8988T (cell line): ENCODE data around the gene ICAM5.
A peak's percentile ranks its signal among the peaks of the same experiment; 100 is the strongest.
"Not testable (repeated sequence)": the region's sequence is repeated elsewhere in the genome, so short reads cannot be mapped to it uniquely, and the experiment has no call there.

Experiments used
- DNase-seq: peaks from one replicate; pipeline ENCODE4 v3.0.0; 2011

Gene ICAM5, protein sequence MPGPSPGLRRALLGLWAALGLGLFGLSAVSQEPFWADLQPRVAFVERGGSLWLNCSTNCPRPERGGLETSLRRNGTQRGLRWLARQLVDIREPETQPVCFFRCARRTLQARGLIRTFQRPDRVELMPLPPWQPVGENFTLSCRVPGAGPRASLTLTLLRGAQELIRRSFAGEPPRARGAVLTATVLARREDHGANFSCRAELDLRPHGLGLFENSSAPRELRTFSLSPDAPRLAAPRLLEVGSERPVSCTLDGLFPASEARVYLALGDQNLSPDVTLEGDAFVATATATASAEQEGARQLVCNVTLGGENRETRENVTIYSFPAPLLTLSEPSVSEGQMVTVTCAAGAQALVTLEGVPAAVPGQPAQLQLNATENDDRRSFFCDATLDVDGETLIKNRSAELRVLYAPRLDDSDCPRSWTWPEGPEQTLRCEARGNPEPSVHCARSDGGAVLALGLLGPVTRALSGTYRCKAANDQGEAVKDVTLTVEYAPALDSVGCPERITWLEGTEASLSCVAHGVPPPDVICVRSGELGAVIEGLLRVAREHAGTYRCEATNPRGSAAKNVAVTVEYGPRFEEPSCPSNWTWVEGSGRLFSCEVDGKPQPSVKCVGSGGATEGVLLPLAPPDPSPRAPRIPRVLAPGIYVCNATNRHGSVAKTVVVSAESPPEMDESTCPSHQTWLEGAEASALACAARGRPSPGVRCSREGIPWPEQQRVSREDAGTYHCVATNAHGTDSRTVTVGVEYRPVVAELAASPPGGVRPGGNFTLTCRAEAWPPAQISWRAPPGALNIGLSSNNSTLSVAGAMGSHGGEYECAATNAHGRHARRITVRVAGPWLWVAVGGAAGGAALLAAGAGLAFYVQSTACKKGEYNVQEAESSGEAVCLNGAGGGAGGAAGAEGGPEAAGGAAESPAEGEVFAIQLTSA

DNA sequence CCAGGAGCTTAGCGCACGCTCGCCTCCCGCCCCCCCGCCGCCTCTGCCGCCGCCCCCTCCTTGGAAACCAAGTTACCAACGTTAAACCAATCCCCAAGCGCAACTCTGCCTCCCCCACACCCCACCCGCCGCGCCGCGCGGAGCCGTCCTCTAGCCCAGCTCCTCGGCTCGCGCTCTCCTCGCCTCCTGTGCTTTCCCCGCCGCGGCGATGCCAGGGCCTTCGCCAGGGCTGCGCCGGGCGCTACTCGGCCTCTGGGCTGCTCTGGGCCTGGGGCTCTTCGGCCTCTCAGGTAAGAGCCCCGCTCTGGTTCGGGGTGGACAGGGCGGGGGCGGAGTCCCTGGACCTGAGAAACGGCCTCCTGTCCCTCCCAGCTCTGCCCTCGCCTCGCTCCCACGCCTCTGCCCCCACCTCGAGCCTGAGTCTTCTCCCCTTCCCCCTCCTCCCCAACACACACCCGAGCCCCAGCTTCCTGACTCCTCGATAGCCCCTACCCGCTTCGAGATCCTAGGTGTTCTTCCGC, at the start of gene ICAM5:
TSS of gene ICAM5 (plus strand) at position 117 of the 521 bp plus-strand sequence. CDS start at position 209, 92 bp downstream.
- no peak for DNase-seq

DNA sequence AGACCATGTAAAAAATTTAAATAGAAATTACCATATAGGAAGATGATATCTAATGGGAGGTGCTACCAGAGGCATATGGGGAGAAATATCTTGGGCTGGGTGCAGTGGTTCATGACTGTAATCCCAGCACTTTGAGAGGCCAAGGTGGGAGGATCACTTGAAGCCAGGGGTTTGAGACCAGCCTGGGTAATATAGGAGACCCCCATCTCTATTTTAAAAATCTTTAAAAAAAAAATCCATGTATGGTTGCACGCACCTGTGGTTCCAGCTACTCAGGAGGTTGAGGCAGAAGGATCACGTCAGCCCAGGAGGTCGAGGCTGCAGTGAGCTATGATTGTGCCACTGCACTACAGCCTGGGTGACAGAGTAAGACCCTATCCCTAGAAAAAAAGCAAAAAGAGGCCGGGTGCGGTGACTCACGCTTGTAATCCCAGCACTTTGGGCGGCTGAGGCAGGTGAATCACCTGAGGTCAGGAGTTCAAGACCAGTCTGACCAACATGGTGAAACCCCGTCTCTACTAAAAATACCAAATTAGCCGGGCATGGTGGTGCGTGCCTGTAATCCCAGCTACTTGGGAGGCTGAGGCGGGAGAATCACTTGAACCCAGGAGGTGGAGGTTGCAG, 47.8 kb upstream of the ICAM5 start:
- DNase-seq, result not testable (repeated sequence)

DNA sequence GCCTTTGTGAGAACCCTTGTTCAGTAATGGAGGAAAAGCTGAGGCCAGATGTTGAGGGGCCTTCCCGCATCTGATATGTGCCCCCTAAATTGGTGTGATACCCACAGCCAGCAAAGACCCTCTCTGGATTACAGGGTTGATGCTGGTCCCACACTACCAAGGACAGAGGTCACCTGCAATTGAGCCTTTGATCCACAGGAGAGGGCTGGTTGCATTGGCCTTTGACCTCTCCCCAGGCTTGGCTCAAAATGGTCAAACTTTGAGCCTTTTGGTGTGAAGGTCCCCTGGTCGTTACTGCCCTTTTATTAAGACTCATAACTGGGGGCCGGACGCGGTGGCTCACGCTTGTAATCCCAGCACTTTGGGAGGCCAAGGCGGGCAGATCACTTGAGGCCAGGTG, 46.1 kb upstream of the ICAM5 start:
- DNase-seq, result no peak

DNA sequence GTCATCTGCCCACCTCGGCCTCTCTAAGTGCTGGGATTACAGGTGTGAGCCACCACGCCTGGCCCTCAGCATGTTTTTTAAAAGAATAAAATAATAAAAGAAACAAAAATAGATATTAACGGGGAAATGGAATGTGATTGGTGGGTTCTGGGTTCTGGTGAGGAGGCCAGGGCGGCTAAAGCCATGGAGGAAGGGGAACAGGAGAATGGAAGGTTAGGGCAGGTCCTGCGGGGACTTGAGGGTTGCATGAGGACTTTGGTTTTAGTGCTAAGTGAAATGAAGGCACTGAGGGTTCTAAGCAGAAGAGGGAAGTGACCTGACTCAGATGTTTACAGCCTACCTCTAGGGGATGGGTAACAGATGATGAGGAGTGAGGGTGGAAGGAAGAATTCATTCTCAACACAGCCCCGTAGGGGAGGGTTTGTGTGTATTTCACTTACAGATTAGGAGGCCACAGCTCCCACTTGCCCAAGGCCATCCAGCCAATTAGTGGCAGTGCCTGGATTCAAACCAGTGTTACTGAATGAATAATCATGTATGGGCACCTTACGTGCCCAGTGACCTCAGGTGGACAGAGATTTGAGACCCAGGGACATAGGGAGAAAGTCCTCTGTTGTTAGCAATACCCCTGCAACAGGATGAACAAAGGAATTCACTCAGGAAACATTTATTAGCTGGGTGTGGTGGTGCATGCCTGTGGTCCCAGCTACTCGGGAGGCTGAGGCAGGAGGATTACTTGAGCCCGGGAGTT, 44.4 kb upstream of the ICAM5 start:
- no peak for DNase-seq

DNA sequence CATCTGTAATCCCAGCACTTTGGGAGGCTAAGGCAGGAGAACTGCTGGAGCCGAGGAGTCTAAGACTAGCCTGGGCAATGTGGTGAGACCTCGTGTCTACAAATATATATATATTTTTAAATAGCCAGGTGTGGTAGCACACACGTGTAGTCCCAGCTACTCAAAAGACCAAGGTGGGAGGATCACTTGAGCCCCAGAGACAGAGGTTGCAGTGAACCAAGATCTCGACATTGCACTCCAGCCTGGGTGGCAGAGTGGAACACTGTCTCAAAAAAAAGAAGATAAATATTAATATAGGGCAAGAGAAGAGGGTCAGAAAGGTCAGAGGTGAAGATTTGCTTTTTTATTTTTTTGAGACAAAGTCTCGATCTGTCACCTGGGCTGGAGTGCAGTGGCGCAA, 43.2 kb upstream of the ICAM5 start:
- no peak for DNase-seq

DNA sequence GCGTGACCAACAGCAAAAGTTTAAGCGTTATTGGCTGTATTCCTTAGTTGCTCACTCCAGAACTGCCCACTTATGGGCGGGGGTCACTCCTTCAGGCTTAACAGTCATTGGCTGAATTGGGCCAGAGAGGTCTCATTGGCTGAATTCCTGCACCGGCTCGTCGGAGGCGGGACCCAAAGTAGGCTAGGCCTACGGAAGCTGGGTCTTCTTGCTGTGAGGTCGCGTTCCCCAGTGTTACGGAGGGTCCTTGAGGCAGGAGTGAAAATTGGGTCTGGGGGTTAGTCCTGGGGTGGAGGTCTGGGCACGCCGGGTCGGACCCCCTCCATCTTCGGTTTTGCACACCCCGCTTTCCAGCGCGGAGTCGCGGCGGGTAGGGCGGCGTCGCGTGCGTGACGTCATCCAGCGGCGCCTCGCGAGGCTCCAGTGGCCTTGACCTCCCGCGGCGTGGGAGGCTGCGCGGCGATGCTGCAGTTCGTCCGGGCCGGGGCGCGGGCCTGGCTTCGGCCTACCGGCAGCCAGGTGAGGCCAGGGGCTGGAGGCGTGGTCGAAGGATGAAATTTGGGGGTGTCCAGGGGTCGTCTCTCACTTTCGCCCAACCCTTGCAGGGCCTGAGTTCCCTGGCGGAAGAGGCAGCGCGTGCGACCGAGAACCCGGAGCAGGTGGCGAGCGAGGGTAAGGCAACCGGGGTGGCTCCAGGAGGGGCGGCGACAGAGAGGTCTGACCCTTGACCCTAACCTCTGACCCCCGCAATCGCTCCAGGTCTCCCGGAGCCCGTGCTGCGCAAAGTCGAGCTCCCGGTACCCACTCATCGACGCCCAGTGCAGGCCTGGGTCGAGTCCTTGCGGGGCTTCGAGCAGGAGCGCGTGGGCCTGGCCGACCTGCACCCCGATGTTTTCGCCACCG, 37.7 kb upstream of the ICAM5 start, which contains the start of gene MRPL4:
TSS of gene MRPL4 (plus strand) at position 423 of the 903 bp plus-strand sequence. CDS start at position 463, 40 bp downstream.
- peak; percentile 73 for DNase-seq

DNA sequence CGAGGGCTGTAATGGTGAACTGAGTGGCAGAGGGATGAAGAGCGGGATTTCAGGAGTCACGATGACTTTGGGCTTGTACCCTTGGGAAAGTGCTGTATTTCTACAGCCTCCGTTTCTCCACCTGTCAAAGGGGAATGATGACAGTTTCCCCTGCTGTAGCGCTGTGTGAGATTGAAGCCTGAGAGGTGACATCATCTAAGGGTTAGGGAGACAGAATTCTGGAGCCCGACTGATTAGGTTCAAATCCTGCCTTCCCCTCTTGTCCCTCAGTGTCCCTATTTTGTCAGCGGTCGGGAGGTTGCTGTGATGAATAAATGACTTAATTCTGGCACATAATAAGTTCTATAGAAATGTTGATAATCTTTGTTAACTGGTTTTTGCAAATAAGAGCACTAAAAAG, 37.0 kb upstream of the ICAM5 start:
- DNase-seq, result no peak

DNA sequence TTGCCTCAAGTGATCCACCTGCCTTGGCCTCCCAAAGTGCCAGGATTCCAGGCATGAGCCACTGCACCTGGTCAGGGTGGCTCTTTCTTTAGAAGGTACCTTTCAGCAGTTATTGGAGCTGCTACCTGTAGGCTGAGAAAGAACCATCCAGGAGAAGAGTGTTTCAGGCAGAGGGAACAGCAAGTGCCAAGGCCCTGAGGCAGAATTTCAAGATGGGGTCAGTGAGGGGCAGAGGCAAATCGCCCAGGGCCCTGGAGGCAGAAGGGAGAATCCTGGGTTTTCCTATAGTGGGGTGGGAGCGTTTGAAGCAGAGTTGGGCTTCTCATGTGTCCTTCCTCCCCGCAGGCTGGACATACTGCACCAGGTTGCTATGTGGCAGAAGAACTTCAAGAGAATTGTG, 35.5 kb upstream of the ICAM5 start:
- no peak for DNase-seq

DNA sequence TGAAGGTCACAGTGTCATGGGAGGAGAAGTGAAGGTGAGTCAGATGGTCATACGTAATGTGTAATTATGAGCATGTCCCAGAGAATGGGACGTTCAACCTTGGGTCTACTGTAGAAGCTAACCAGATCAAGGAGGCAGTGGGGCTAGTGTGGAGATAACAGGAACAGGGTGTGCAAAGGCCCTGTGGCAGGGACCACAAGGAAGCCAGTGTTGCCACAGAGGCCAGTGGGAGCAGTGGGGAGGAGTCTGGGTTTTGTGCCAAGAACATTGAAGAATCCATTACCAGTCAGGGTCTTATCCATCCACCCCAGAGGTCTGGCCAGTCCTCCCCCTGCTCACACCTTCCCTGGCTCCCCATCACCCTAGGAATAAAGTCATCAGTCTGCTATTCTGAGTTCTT, 34.4 kb upstream of the ICAM5 start:
- DNase-seq, result no peak

DNA sequence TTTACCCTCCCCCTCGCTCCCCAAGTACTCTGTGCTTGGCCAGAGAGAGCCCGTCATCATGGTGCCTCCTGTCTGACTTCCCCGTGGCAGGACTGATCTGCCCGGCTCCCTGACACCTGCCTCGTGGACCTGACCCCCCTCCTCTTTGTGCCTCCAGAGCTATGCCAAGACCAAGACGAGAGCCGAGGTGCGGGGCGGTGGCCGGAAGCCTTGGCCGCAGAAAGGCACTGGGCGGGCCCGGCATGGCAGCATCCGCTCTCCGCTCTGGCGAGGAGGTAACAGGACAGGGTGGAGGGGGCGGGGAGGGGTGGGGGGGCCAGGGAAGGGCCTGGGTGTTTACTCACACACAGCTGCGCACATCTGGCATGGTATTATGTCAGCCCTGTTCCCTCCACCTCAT, 33.2 kb upstream of the ICAM5 start:
- no peak for DNase-seq

DNA sequence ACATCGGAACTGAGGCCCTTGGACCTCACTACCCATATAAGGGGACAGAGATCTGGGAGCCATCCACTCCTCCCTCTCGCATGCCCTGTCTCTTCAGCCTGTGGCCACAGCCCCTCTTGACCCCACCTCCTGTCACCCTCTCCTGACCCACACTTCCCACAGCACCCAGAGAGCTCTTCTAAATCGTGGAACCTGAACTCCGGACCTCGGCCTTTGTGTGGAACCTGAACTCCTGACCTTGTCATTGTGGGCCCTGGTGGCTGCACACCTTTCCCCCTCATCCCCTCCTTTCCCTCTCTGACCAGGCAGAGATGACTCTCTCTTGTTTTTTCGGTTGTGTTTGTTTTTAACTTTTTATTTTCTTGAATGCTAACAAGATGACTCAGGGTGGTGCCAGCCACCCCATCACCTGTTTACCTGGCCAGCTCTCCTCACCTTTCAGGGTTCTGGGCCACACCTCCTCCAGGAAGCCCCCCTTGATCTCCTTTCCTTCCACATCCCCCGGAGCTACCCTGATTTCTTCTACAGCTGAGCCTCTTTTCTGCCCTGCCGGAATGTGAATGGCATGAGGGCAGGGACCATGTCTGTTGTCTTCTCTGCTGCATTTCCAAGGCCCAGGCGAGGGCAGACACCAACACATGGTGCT, 32.7 kb upstream of the ICAM5 start:
- no peak for DNase-seq

DNA sequence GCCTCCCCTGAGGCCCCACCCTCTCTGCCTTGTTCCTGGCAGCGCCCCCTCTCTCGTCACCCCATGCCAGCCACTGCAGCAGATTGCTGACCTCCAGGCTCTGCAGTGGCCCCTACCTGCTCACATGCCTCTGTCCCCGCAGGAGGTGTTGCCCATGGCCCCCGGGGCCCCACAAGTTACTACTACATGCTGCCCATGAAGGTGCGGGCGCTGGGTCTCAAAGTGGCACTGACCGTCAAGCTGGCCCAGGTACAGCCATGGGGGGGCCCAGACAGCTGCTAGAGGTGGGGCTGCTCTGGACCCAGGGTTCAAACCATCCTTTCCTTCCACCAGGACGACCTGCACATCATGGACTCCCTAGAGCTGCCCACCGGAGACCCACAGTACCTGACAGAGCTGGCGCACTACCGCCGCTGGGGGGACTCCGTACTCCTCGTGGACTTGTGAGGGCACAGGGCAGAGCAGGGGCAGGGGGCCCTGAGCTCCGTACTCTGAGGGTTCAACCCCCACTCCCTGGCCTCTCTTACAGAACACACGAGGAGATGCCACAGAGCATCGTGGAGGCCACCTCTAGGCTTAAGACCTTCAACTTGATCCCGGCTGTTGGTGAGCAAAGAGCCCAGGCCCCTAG, 31.6 kb upstream of the ICAM5 start:
- DNase-seq, result no peak

DNA sequence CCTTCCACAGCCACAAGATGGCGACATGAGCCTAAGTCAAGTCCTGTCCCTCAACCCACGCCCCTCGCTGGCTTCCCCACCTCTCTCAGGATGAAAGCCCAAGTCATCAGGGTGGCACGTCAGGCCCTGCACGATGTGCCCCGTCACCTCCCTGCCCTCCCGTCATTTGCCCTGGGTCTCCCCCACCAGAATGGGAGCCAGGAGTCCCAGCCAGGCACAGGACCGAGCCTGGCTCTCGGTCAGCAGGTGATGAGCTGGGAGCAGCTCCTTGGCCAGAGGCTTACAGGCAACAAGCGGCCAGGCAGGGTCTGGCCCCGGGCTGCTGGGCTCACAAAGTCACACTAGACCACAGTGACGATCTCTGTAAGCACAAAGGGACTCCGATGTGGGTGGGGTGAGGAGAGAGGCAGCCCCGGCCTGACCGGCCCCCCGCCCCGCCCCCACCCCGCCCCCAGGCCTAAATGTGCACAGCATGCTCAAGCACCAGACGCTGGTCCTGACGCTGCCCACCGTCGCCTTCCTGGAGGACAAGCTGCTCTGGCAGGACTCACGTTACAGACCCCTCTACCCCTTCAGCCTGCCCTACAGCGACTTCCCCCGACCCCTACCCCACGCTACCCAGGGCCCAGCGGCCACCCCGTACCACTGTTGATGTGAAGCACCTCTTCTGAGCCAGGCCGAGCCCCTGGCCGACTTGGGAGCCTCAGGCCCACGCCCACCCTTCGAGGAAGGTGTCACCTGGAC, 30.4 kb upstream of the ICAM5 start:
- DNase-seq, result no peak

DNA sequence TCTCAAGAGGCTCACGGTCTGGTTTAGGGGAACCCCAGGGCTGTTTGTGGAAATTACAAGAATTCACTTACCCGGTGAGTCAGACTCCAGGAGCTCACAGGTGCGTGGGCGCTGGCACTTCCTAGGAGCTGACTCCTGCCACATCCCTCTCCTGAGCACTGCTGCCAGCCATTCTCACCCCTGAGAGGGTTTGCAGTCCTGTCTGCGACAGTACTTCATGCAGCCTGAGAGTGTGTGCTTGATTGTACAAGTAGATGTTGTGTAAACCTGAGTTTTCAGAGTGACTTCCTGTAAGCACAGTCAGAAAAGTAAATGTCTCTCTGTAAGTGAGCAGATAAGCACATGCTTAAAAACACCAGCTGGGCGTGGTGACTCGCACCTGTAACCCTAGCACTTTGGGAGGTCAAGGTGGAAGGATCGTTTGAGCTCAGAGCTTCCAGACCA, 29.6 kb upstream of the ICAM5 start:
- DNase-seq, result no peak

DNA sequence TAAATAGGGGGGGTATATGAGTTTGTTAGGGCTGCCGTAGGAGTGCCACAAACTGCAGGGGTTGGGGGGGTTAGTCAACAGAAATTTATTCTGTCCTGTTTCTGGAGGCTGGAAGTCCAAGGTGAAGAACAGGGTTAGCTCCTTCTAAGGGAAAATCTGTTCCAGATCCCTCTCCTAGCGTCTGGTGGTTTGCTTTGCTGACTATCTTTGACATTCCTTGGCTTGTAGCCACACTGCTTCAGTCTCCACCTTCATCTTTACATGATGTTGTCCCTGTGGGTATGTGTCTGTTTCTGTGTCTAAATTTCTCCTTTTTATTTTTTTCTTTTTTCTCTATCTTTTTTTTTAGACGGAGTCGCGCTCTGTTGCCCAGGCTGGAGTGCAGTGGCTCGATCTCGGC, 27.0 kb upstream of the ICAM5 start:
- DNase-seq, result no peak

DNA sequence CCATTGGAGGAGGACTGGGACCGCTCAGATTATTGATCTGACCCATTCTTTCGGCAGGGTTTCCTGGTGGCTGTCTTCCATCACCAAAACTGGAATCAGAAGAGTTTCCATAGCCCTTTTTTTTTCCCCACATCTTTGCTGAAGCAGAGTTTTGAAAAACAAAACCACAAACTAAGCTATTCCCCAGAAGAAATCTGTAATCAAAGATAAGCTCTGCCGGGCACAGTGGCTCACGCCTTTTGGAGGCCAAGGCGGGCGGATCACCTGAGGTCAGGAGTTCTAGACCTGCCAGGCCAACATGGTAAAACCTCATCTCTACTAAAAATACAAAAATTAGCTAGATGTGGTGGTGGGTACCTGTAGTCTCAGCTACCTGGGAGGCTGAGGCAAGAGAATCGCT, 23.0 kb upstream of the ICAM5 start:
- DNase-seq, result no peak

DNA sequence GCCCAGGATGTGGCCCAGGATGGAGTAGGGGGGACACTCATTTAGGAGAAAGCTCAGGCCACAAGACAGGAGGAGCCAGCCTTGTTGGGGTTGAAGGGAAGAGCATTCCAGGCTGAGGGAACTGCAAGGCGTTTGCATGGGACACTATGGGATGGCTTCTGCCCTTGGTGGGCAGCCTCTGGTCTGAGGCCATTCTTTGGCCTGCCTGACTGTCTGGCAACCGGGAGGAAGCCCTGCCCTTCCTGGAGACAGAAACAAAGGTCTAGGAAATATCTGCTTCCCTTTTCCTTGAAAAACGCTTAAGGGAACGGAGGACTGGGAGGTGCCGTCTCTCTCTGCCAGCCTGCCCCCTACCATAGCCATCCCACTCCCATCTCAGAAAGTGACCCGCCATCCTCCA, 21.7 kb upstream of the ICAM5 start:
- DNase-seq, result no peak

DNA sequence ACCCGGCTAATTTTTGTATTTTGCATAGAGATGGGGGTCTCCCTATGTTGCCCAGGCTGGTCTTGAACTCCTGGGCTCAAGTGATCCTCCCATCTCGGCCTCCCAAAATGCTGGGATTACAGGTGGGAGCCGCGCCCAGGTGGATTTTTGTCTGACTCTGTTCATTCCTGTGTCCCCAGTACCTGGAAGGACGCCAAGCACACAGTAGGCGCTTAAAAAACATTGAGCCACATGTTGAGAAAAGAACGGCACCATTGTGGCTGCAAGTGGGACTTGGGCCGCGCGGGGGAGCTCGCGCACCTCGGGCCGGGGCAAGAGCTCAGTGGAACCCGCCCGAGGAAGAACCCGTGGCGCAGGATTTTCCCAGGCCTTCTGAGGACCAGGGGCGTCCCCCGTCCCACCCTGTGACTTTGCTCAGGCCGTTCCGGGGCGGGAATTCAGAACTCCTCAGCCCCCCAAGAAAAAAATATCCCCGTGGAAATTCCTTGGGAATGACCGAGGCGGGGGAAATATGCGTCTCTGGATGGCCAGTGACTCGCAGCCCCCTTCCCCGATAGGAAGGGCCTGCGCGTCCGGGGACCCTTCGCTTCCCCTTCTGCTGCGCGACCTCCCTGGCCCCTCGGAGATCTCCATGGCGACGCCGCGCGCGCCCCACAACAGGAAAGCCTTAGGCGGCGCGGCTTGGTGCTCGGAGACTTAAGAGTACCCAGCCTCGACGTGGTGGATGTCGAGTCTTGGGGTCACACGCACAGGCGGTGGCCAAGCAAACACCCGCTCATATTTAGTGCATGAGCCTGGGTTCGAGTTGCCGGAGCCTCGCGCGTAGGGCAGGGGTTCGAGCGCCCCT, 20.2 kb upstream of the ICAM5 start:
- DNase-seq, result peak; percentile 50
